ENCODE measurements around the gene CRB1.

DNA sequence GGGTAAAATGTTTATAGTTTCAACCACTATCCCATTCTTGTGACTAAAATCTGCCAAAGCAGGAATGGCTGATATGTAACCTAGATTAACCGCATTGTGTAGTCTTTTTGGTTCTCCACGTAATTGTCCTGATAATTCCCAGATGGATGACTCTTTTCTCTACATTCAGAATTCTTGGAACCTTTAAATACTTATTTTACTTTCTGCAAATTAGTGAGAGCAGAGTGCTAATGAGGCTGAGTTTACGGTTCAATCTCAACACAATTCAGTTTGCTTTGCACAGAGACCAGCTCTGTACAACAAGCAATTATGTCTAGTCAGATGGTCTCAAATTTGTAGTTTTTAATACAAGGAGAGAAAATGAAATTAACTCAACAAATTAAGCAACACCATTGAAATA, 9.1 kb downstream of the CRB1 start:
- TF ChIP-seq, protein P1, sequence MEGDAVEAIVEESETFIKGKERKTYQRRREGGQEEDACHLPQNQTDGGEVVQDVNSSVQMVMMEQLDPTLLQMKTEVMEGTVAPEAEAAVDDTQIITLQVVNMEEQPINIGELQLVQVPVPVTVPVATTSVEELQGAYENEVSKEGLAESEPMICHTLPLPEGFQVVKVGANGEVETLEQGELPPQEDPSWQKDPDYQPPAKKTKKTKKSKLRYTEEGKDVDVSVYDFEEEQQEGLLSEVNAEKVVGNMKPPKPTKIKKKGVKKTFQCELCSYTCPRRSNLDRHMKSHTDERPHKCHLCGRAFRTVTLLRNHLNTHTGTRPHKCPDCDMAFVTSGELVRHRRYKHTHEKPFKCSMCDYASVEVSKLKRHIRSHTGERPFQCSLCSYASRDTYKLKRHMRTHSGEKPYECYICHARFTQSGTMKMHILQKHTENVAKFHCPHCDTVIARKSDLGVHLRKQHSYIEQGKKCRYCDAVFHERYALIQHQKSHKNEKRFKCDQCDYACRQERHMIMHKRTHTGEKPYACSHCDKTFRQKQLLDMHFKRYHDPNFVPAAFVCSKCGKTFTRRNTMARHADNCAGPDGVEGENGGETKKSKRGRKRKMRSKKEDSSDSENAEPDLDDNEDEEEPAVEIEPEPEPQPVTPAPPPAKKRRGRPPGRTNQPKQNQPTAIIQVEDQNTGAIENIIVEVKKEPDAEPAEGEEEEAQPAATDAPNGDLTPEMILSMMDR (IDR thresholded peaks at IDR 0.05; ENCODE audit: poor library complexity, severe bottlenecking), result no peak
- TF ChIP-seq, protein P2, sequence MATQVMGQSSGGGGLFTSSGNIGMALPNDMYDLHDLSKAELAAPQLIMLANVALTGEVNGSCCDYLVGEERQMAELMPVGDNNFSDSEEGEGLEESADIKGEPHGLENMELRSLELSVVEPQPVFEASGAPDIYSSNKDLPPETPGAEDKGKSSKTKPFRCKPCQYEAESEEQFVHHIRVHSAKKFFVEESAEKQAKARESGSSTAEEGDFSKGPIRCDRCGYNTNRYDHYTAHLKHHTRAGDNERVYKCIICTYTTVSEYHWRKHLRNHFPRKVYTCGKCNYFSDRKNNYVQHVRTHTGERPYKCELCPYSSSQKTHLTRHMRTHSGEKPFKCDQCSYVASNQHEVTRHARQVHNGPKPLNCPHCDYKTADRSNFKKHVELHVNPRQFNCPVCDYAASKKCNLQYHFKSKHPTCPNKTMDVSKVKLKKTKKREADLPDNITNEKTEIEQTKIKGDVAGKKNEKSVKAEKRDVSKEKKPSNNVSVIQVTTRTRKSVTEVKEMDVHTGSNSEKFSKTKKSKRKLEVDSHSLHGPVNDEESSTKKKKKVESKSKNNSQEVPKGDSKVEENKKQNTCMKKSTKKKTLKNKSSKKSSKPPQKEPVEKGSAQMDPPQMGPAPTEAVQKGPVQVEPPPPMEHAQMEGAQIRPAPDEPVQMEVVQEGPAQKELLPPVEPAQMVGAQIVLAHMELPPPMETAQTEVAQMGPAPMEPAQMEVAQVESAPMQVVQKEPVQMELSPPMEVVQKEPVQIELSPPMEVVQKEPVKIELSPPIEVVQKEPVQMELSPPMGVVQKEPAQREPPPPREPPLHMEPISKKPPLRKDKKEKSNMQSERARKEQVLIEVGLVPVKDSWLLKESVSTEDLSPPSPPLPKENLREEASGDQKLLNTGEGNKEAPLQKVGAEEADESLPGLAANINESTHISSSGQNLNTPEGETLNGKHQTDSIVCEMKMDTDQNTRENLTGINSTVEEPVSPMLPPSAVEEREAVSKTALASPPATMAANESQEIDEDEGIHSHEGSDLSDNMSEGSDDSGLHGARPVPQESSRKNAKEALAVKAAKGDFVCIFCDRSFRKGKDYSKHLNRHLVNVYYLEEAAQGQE (IDR thresholded peaks at IDR 0.05; ENCODE audit: borderline replicate concordance), result no peak
- no peak for TF ChIP-seq RAD21 (conservative IDR thresholded peaks at IDR 0.05)

Measured in neural cell (in vitro differentiated cells).